Spleen (tissue), 11 donors: ENCODE results near the gene BPGM. TPM values are rescaled to one million over a fixed set of nuclear protein-coding genes. Genes with fewer than 3 reads are reported as not detected.

Experiments used
- DNase-seq: peaks from one replicate; pipeline ENCODE4 v3.0.0-alpha.2; 2020
- H3K27ac ChIP-seq, 8 donors: fragments of 200-600 bp; sonication (generic) in 7 of 8; 1 replicate in 4 of 8; 2 replicates in 4 of 8; pipeline versions ENCODE4 v1.5.0 to v1.8.0; 2016 to 2021; ENCODE audit warnings: inconsistent platforms in 4 of 8, mild to moderate bottlenecking in 4 of 8, moderate library complexity in 1 of 8
- H3K27me3 ChIP-seq, 7 donors: fragments of 200-600 bp; sonication (generic) in 6 of 7; replicated peaks in 1 of 7; 1 replicate in 4 of 7; 2 replicates in 3 of 7; pipeline versions ENCODE4 v1.5.0 to v1.8.0; 2016 to 2021; ENCODE audit warnings: inconsistent platforms in 3 of 7, mild to moderate bottlenecking in 1 of 7
- H3K36me3 ChIP-seq, 6 donors: fragments of 200-600 bp; sonication (generic) in 5 of 6; 1 replicate in 4 of 6; 2 replicates in 2 of 6; pipeline versions ENCODE4 v1.5.0 to v1.8.0; 2016 to 2021; ENCODE audit warnings: inconsistent platforms in 2 of 6
- H3K4me1 ChIP-seq, 6 donors: fragments of 200-600 bp; sonication (generic) in 5 of 6; 1 replicate in 3 of 6; 2 replicates in 3 of 6; pipeline versions ENCODE4 v1.5.0 to v1.8.0; 2016 to 2021; ENCODE audit warnings: inconsistent platforms in 3 of 6
- H3K4me3 ChIP-seq, 8 donors: fragments of 200-600 bp; sonication (generic) in 7 of 8; 1 replicate in 4 of 8; 2 replicates in 4 of 8; pipeline versions ENCODE4 v1.5.0 to v1.8.0; 2016 to 2021; ENCODE audit warnings: inconsistent platforms in 4 of 8, mild to moderate bottlenecking in 4 of 8, moderate library complexity in 2 of 8
- H3K9me3 ChIP-seq, 8 donors: fragments of 200-600 bp; sonication (generic) in 7 of 8; 1 replicate in 4 of 8; 2 replicates in 4 of 8; pipeline versions ENCODE4 v1.5.0 to v1.8.0; 2016 to 2021; ENCODE audit warnings: inconsistent platforms in 4 of 8
- POLR2A ChIP-seq, 3 donors: fragments of 450-650 bp; IDR thresholded peaks; one replicate each; pipeline ENCODE4 v1.5.1; 2017; ENCODE audit warnings: antibody characterized with exemption in 3 of 3, mild to moderate bottlenecking in 1 of 3
- POLR2AphosphoS5 ChIP-seq, 3 donors: sonication (generic); formaldehyde crosslinking; IDR thresholded peaks; one replicate each; pipeline ENCODE4 v1.5.1; 2017; ENCODE audit warnings: antibody characterized with exemption in 3 of 3
- WGBS, 5 donors: extraction: QIAGEN DNeasy Blood & Tissue Kit in 3 of 5; methylation state at CpG; one replicate each; pipeline versions ENCODE4 v1.1.5 to v1.1.7; 2013 to 2018; 5-methylcytosine and 5-hydroxymethylcytosine counted together
- intact Hi-C: fragments of 100-400 bp; cut with DNase I; formaldehyde crosslinking; loops from one replicate; pipeline ENCODE4 v1.15.0; 2023; ENCODE audit warnings: low total_unique reads
- polyA plus RNA-seq, 3 donors: library from polyadenylated mRNA; stranded (reverse); fragments of 200-250 nt; gene quantifications; one replicate each; pipeline ENCODE4 v1.2.1, GENCODE V29; 2013
- total RNA-seq, 7 donors: library from RNA; depleted of rRNA in 3 of 7; stranded (reverse); fragments of >200 nt in 3 of 7; fragmentation: NEBNext Ultra II Directional in 4 of 7; extraction: Animal tissue kit (Norgen Biotek cat#: 25700) in 4 of 7; gene quantifications; one replicate each; pipeline versions ENCODE4 v1.1.0 to v1.2.1, GENCODE V29; 2016 to 2021
- TF ChIP-seq, protein P1 (sequence below), 11 experiments: fragments of 200-600 bp in 7 of 11; fragments of 450-650 bp in 4 of 11; sonication (generic) in 4 of 11; IDR thresholded peaks in 8 of 11; conservative IDR thresholded peaks in 3 of 11; 1 replicate in 7 of 11; 2 replicates in 4 of 11; pipeline versions ENCODE4 v1.4.0 to v1.8.0; 2016 to 2021; ENCODE audit warnings: antibody characterized with exemption in 11 of 11, inconsistent platforms in 4 of 11, mild to moderate bottlenecking in 1 of 11
- donor health status: healthy with polysubstance abuse.
- donor health status: DM: no; HTN: no; CAD: no; lungs with moderate emphysema.
- donor health status: DM: no; HTN: no; CAD: no.
- donor health status: Bipolar disorder and iron deficiency.
- donor health status: healthy.
- donor health status: DM: no; HTN: no; CAD: no.
- donor health status: DM: yes; HTN: yes; CAD: no.

BPGM gene
- total and polyA plus RNA-seq, 10 donors: 10.6 to 64.4 (median 14.4) TPM

GRCh38 chr7:134676743-134677142 lies 30.1 kb downstream of the BPGM start:
- TF ChIP-seq POLR2AphosphoS5 (IDR thresholded peaks at IDR 0.05) (no peak), POLR2A (IDR thresholded peaks at IDR 0.05) (no peak)
- TF ChIP-seq, protein P1, sequence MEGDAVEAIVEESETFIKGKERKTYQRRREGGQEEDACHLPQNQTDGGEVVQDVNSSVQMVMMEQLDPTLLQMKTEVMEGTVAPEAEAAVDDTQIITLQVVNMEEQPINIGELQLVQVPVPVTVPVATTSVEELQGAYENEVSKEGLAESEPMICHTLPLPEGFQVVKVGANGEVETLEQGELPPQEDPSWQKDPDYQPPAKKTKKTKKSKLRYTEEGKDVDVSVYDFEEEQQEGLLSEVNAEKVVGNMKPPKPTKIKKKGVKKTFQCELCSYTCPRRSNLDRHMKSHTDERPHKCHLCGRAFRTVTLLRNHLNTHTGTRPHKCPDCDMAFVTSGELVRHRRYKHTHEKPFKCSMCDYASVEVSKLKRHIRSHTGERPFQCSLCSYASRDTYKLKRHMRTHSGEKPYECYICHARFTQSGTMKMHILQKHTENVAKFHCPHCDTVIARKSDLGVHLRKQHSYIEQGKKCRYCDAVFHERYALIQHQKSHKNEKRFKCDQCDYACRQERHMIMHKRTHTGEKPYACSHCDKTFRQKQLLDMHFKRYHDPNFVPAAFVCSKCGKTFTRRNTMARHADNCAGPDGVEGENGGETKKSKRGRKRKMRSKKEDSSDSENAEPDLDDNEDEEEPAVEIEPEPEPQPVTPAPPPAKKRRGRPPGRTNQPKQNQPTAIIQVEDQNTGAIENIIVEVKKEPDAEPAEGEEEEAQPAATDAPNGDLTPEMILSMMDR (IDR thresholded peaks at IDR 0.05 in 8 of 11, conservative IDR thresholded peaks at IDR 0.05 in 3 of 11): no peak
- peaks cover 0 to 10% (median 4%) of the 10 kb centered on the region in 8 donors for H3K9me3 ChIP-seq
- no peak overlapping the region for H3K27ac ChIP-seq
- H3K4me1 ChIP-seq: peaks cover 0 to under 1% (median 0%) of the 10 kb centered on the region in 6 donors
- 81 to 100% (median 90%) methylated on average over 1 of the region's 1 CpG for WGBS, 5 donors
- no peak for DNase-seq
- H3K36me3 ChIP-seq: peaks cover 0 to 36% (median 11%) of the 10 kb centered on the region in 6 donors
- no peaks in the 10 kb centered on the region for H3K27me3 ChIP-seq
- intact Hi-C loops: no loop called here
- no peak overlapping the region for H3K4me3 ChIP-seq

DNA sequence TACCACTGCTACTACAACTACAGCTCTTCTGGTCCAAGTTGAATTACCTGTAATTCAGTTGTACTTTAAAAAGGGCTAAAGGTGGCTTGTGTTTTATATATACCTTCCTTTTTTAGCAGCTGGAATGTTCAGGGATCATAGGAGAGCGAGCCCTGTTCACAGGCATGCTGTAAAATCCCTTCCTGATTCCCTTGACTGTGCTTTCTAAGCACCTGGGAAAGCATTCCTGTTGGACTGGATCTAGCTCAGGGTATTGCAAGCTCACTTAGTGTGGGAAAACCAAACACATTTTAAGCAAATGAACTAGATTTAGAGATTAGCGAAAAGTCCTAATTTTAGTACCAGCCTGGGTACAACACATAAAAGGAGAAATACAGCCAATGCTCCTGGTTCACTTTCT lies 31.5 kb downstream of the BPGM start:
- no peak overlapping the region for H3K4me3 ChIP-seq
- 92 to 99% (median 96%) methylated on average over 2 of the region's 2 CpGs for WGBS, 5 donors
- intact Hi-C loops: no loop called here

GRCh38 chr7:134679006-134679405 lies 32.4 kb downstream of the BPGM start:
- H3K4me1 ChIP-seq: no peaks in the 10 kb centered on the region
- intact Hi-C loops: no loop called here

More for the DNA sequence above, 31.5 kb downstream of the BPGM start:
- DNase-seq: no peak
- peaks cover 0 to 10% (median 4%) of the 10 kb centered on the region in 8 donors for H3K9me3 ChIP-seq
- TF ChIP-seq POLR2A (IDR thresholded peaks at IDR 0.05) (no peak), POLR2AphosphoS5 (IDR thresholded peaks at IDR 0.05) (no peak)
- TF ChIP-seq, protein P1 (IDR thresholded peaks at IDR 0.05 in 8 of 11, conservative IDR thresholded peaks at IDR 0.05 in 3 of 11): no peak
- peaks cover 0 to 32% (median 11%) of the 10 kb centered on the region in 6 donors for H3K36me3 ChIP-seq
- H3K27me3 ChIP-seq: no peaks in the 10 kb centered on the region
- H3K27ac ChIP-seq: no peak overlapping the region
- H3K4me1 ChIP-seq: no peaks in the 10 kb centered on the region

DNA sequence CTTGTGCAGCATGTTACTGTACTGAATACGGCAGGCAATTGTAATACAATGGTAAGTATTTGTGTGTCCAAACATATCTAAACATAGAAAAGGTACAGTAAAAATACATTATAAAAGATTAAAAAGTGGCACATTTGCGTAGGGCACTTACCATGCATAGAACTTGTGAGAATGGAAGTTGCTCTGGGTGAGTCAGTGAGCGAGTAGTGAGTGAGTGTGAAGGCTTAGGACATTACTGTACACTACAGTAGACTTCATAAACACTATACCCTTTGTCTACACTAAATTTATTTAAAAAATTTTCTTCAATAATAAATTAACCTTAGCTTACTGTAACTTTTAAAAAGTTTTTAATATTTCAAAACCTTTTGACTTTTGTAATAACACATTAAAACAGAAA lies 37.5 kb downstream of the BPGM start:
- no peak for TF ChIP-seq POLR2AphosphoS5 (IDR thresholded peaks at IDR 0.05)
- no peak for TF ChIP-seq POLR2A (IDR thresholded peaks at IDR 0.05)
- TF ChIP-seq, protein P1 (IDR thresholded peaks at IDR 0.05 in 8 of 11, conservative IDR thresholded peaks at IDR 0.05 in 3 of 11): no peak
- no peak overlapping the region for H3K27ac ChIP-seq
- intact Hi-C loops: no loop called here
- no peak for DNase-seq
- no peak overlapping the region for H3K4me3 ChIP-seq
- H3K27me3 ChIP-seq: no peaks in the 10 kb centered on the region
- WGBS, 5 donors: 93 to 99% (median 94%) methylated on average over 3 of the region's 3 CpGs
- H3K9me3 ChIP-seq: no peaks in the 10 kb centered on the region
- peaks cover 0 to 19% (median 10%) of the 10 kb centered on the region in 6 donors for H3K36me3 ChIP-seq
- H3K4me1 ChIP-seq: no peaks in the 10 kb centered on the region

More at GRCh38 chr7:134679006-134679405, 32.4 kb downstream of the BPGM start:
- DNase-seq: no peak
- H3K36me3 ChIP-seq: peaks cover 0 to 29% (median 11%) of the 10 kb centered on the region in 6 donors
- no peak for TF ChIP-seq POLR2AphosphoS5 (IDR thresholded peaks at IDR 0.05)
- TF ChIP-seq POLR2A (IDR thresholded peaks at IDR 0.05): no peak
- TF ChIP-seq, protein P1 (IDR thresholded peaks at IDR 0.05 in 8 of 11, conservative IDR thresholded peaks at IDR 0.05 in 3 of 11): no peak
- H3K4me3 ChIP-seq: no peak overlapping the region
- WGBS, 5 donors: 91 to 97% (median 94%) methylated on average over 2 of the region's 2 CpGs
- no peak overlapping the region for H3K27ac ChIP-seq
- no peaks in the 10 kb centered on the region for H3K27me3 ChIP-seq
- H3K9me3 ChIP-seq: peaks cover 0 to 9% (median 2%) of the 10 kb centered on the region in 8 donors
